Hepatocyte (in vitro differentiated cells): ENCODE results near the gene TXNDC15. TPM values are rescaled to one million over a fixed set of nuclear protein-coding genes. Genes with fewer than 3 reads are reported as not detected.
"Not testable (repeated sequence)": the region's sequence is repeated elsewhere in the genome, so short reads cannot be mapped to it uniquely, and the experiment has no call there.

Experiments
- DNase-seq: peaks from one replicate; pipeline ENCODE4 v3.0.0-alpha.2; 2016; ENCODE audit warnings: low spot score
- H2AFZ ChIP-seq: fragments of 200-600 bp; sonication (generic); 2 replicates; pipeline ENCODE4 v1.6.0; 2016; ENCODE audit warnings: antibody characterized with exemption, mild to moderate bottlenecking
- H3K27ac ChIP-seq: fragments of 200-600 bp; sonication (generic); 2 replicates; pipeline ENCODE4 v1.5.1; 2016; ENCODE audit warnings: mild to moderate bottlenecking
- H3K27me3 ChIP-seq: fragments of 200-600 bp; sonication (generic); 2 replicates; pipeline ENCODE4 v1.6.1; 2016
- H3K36me3 ChIP-seq: fragments of 200-600 bp; sonication (generic); replicated peaks from 2 replicates; pipeline ENCODE4 v1.5.1; 2016; ENCODE audit warnings: low read depth; ENCODE audit not compliant: insufficient read depth
- H3K4me1 ChIP-seq: fragments of 200-600 bp; sonication (generic); 2 replicates; pipeline ENCODE4 v1.5.1; 2016; ENCODE audit warnings: mild to moderate bottlenecking, moderate library complexity; ENCODE audit not compliant: insufficient read depth
- H3K4me2 ChIP-seq: fragments of 200-600 bp; sonication (generic); 2 replicates; pipeline ENCODE4 v1.6.0; 2016
- H3K4me3 ChIP-seq: fragments of 200-600 bp; sonication (generic); 2 replicates; pipeline ENCODE4 v1.5.1; 2016; ENCODE audit warnings: mild to moderate bottlenecking
- H3K79me2 ChIP-seq: fragments of 200-600 bp; sonication (generic); 2 replicates; pipeline ENCODE4 v1.6.0; 2017; ENCODE audit warnings: mild to moderate bottlenecking
- H3K9me2 ChIP-seq: fragments of 200-600 bp; sonication (generic); replicated peaks from 2 replicates; pipeline ENCODE4 v1.6.0; 2017; ENCODE audit warnings: mild to moderate bottlenecking; ENCODE audit not compliant: insufficient read depth
- H3K9me3 ChIP-seq: fragments of 200-600 bp; sonication (generic); 2 replicates; pipeline ENCODE4 v1.5.1; 2016; ENCODE audit warnings: low read depth, mild to moderate bottlenecking
- H4K20me1 ChIP-seq: fragments of 200-600 bp; sonication (generic); 2 replicates; pipeline ENCODE4 v1.6.0; 2016; ENCODE audit warnings: mild to moderate bottlenecking; ENCODE audit not compliant: insufficient read depth, poor library complexity, severe bottlenecking
- CTCF ChIP-seq: fragments of 200-600 bp; sonication (generic); IDR thresholded peaks from 2 replicates; pipeline ENCODE4 v1.5.1; 2016; ENCODE audit warnings: antibody characterized with exemption, mild to moderate bottlenecking; ENCODE audit not compliant: poor library complexity
- EZH2 ChIP-seq: fragments of 200-600 bp; sonication (generic); IDR thresholded peaks from 2 replicates; pipeline ENCODE4 v1.6.1; 2016; ENCODE audit warnings: antibody characterized with exemption, mild to moderate bottlenecking, borderline replicate concordance
- EZH2phosphoT487 ChIP-seq: fragments of 200-600 bp; sonication (generic); IDR thresholded peaks from one replicate; pipeline ENCODE4 v1.6.1; 2018; ENCODE audit warnings: antibody characterized with exemption, mild to moderate bottlenecking, low read depth, moderate library complexity; ENCODE audit not compliant: unreplicated experiment, severe bottlenecking
- WGBS: methylation state at CpG from one replicate; pipeline ENCODE4 v1.1.6; 2016; ENCODE audit warnings: low lambda C conversion rate; ENCODE audit errors: missing lambda C conversion rate; 5-methylcytosine and 5-hydroxymethylcytosine counted together
- polyA plus RNA-seq: library from polyadenylated mRNA; unstranded; fragments of >200 nt; fragmentation: Nextera tagmentation; extraction: Ambion mirVana; gene quantifications from 2 replicates; pipeline ENCODE4 v1.2.1, GENCODE V29; 2016
- total RNA-seq: library from RNA; depleted of rRNA; stranded (reverse); fragments of >200 nt; gene quantifications from 2 replicates; pipeline ENCODE4 v1.2.3, GENCODE V29; 2014

The TXNDC15 gene
- total and polyA plus RNA-seq, 2 experiments from 2014 or later, result 56.7 to 76.0 TPM

GRCh38 chr5:134905246-134905996, 31.2 kb downstream of the TXNDC15 start:
- peak overlapping the region; percentile 99 for H3K27ac ChIP-seq
- no peak for TF ChIP-seq EZH2phosphoT487
- TF ChIP-seq CTCF, result peak; percentile 81
- H3K79me2 ChIP-seq, result peaks cover 18% of the 10 kb centered on the region
- no peaks in the 10 kb centered on the region for H3K4me1 ChIP-seq
- no peaks in the 10 kb centered on the region for H3K9me2 ChIP-seq
- WGBS, result 1% methylated on average over 36 of the region's 54 CpGs
- no peaks in the 10 kb centered on the region for H3K36me3 ChIP-seq
- peak overlapping the region; percentile 87 for H3K4me2 ChIP-seq
- H2AFZ ChIP-seq, result peak overlapping the region; percentile 99
- peak overlapping the region; percentile 85 for H3K4me3 ChIP-seq
- peak; percentile 71 for DNase-seq
- no peaks in the 10 kb centered on the region for H4K20me1 ChIP-seq
- H3K9me3 ChIP-seq, result no peaks in the 10 kb centered on the region
- H3K27me3 ChIP-seq, result no peaks in the 10 kb centered on the region

- 100% methylated on average over 1 of the region's 1 CpG for WGBS
- H3K79me2 ChIP-seq, result peaks cover 18% of the 10 kb centered on the region
- no peaks in the 10 kb centered on the region for H3K27me3 ChIP-seq
- no peak overlapping the region for H3K27ac ChIP-seq
- DNase-seq, result no peak
- H3K4me2 ChIP-seq, result no peak overlapping the region
- no peak overlapping the region for H2AFZ ChIP-seq
- no peaks in the 10 kb centered on the region for H4K20me1 ChIP-seq
- H3K9me3 ChIP-seq, result no peaks in the 10 kb centered on the region
- H3K9me2 ChIP-seq, result no peaks in the 10 kb centered on the region
- no peak for TF ChIP-seq CTCF
- no peak for TF ChIP-seq EZH2phosphoT487
- no peak for TF ChIP-seq EZH2
- H3K4me1 ChIP-seq, result no peaks in the 10 kb centered on the region
- H3K36me3 ChIP-seq, result no peaks in the 10 kb centered on the region
- H3K4me3 ChIP-seq, result no peak overlapping the region
These were observed 32.6 kb downstream of the TXNDC15 start for GRCh38 chr5:134906811-134907210.

GRCh38 chr5:134910752-134911151, 36.6 kb downstream of the TXNDC15 start:
- not testable (repeated sequence) for H3K27me3 ChIP-seq, H4K20me1 ChIP-seq, H3K4me2 ChIP-seq, DNase-seq, H3K4me1 ChIP-seq, H3K36me3 ChIP-seq, H3K9me3 ChIP-seq, H3K27ac ChIP-seq, H2AFZ ChIP-seq, H3K9me2 ChIP-seq, H3K4me3 ChIP-seq
- WGBS, result 97% methylated on average over 2 of the region's 2 CpGs
- H3K79me2 ChIP-seq, result peaks cover 18% of the 10 kb centered on the region

GRCh38 chr5:134911285-134912206, 37.4 kb downstream of the TXNDC15 start:
- no peaks in the 10 kb centered on the region for H4K20me1 ChIP-seq
- DNase-seq, result no peak
- no peaks in the 10 kb centered on the region for H3K9me3 ChIP-seq
- H2AFZ ChIP-seq, result no peak overlapping the region
- no peaks in the 10 kb centered on the region for H3K4me1 ChIP-seq
- 71% methylated on average over 8 of the region's 8 CpGs for WGBS
- H3K9me2 ChIP-seq, result no peaks in the 10 kb centered on the region
- no peaks in the 10 kb centered on the region for H3K27me3 ChIP-seq
- no peak overlapping the region for H3K27ac ChIP-seq
- H3K4me3 ChIP-seq, result no peak overlapping the region
- peaks cover 14% of the 10 kb centered on the region for H3K79me2 ChIP-seq
- no peaks in the 10 kb centered on the region for H3K36me3 ChIP-seq
- no peak overlapping the region for H3K4me2 ChIP-seq
- no peak for TF ChIP-seq EZH2phosphoT487
- no peak for TF ChIP-seq CTCF
- TF ChIP-seq EZH2, result no peak
